Transverse colon (tissue), 4 donors: ENCODE measurements around the gene TMPRSS5. TPM values are rescaled to one million over a fixed set of nuclear protein-coding genes. Genes with fewer than 3 reads are reported as not detected.

Source experiments
- DNase-seq: peaks from one replicate; pipeline ENCODE4 v3.0.0-alpha.2; 2019
- H3K27ac ChIP-seq, 4 donors: fragments of 200-600 bp; sonication (generic); 2 replicates each; pipeline ENCODE4 v1.5.1; 2016 to 2018; ENCODE audit warnings: inconsistent platforms in 4 of 4
- H3K27me3 ChIP-seq: fragments of 200-600 bp; sonication (generic); 2 replicates; pipeline ENCODE4 v1.5.1; 2017; ENCODE audit warnings: inconsistent platforms
- H3K36me3 ChIP-seq, 4 donors: fragments of 200-600 bp; sonication (generic); 2 replicates each; pipeline ENCODE4 v1.5.1; 2017 to 2019; ENCODE audit warnings: inconsistent platforms in 4 of 4
- H3K4me1 ChIP-seq, 4 donors: fragments of 200-600 bp; sonication (generic); 2 replicates each; pipeline ENCODE4 v1.5.1; 2017 to 2020; ENCODE audit warnings: inconsistent platforms in 4 of 4
- H3K4me3 ChIP-seq, 4 donors: fragments of 200-600 bp; sonication (generic); 1 replicate in 1 of 4; 2 replicates in 3 of 4; pipeline versions ENCODE4 v1.5.1 to v1.6.1; 2017 to 2019; ENCODE audit warnings: inconsistent platforms in 4 of 4
- H3K9me3 ChIP-seq, 2 donors: fragments of 200-600 bp; sonication (generic); 2 replicates each; pipeline ENCODE4 v1.5.1; 2017 to 2019; ENCODE audit warnings: inconsistent platforms in 2 of 2
- EP300 ChIP-seq: sonication (generic); formaldehyde crosslinking; IDR thresholded peaks from one replicate; pipeline ENCODE4 v1.6.1; 2017; ENCODE audit warnings: antibody characterized with exemption, low read depth
- POLR2A ChIP-seq: fragments of 450-650 bp; IDR thresholded peaks from one replicate; pipeline ENCODE4 v1.6.1; 2016; ENCODE audit warnings: antibody characterized with exemption, mild to moderate bottlenecking, moderate library complexity
- POLR2AphosphoS5 ChIP-seq, 3 donors: sonication (generic); formaldehyde crosslinking; IDR thresholded peaks; one replicate each; pipeline ENCODE4 v1.6.1; 2016; ENCODE audit warnings: antibody characterized with exemption in 3 of 3
- WGBS, 2 donors: methylation state at CpG; one replicate each; pipeline ENCODE4 v1.1.5; 2018; ENCODE audit warnings: low coverage in 1 of 2; 5-methylcytosine and 5-hydroxymethylcytosine counted together
- in situ Hi-C, 4 donors: fragments of 200-750 bp; cut with MboI; loops; one replicate each; pipeline versions ENCODE4 v1.15.0 to v1.15.1; 2017; ENCODE audit warnings: low sequenced_read_pairs in 3 of 4, low pct_ligation_motif_present in 1 of 4, low pct_unique_long_range_greater_than_20kb in 1 of 4
- intact Hi-C: fragments of 100-400 bp; cut with DNase I; formaldehyde crosslinking; loops from one replicate; pipeline ENCODE4 v1.15.1; 2023; ENCODE audit warnings: low total_unique reads
- total RNA-seq, 4 donors: library from RNA; depleted of rRNA; stranded (reverse); fragments of >200 nt; gene quantifications; one replicate each; pipeline ENCODE4 v1.1.0, GENCODE V29; 2016
- TF ChIP-seq, protein P1 (sequence below), 5 experiments: fragments of 200-600 bp in 3 of 5; fragments of 450-650 bp in 2 of 5; sonication (generic) in 3 of 5; IDR thresholded peaks; 1 replicate in 2 of 5; 2 replicates in 3 of 5; pipeline ENCODE4 v1.5.1; 2016 to 2017; ENCODE audit warnings: antibody characterized with exemption in 5 of 5, inconsistent platforms in 3 of 5, mild to moderate bottlenecking in 2 of 5, moderate library complexity in 1 of 5

Gene TMPRSS5
- total RNA-seq, 4 donors from 2014 or later, result 0.27 to 0.79 TPM; not detected in 2

DNA sequence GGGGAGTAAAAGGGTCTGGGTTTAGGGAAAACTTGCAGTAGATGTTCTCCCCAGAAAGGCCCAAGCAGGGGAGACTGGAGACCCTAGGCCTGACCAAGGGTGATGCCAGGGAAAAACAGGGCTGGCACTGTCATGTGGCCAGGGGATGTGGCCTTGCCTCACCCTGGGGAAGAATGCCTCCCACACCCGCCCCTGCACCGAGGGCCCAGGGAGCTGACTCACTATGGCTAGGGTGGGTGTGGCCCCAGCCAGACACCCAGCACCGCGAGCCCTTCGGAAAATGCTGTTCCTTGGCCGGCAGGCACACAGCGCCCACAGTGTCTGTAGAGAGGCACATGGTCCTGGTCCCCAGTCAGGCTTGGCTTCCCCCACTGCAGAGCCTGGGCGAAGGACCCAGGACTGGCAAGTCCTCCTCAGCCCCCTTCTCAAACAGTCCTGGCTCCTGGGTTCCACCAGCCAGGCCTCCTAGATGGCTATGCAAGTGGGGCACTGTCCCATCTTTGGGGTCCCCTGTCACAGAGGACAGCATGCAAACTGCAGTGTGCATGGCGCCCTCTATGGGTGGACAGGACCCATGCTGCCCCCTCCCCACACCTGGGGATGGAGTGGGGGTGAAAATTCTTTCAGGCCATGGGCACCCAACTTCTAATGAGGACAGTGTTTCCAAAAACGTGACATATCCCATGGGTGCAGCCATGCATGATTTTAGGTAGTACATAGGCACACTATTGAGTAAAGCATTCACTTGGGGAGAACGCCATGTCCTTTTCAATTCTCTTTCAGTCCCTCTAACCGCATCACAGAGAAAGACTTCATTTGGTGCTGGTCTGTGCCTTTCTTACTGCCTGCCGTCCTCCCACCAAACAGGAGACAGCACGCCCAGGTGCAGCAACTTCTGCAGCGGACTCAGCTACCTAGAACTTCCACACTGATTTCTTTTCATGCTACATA, 15.2 kb downstream of the TMPRSS5 start:
- WGBS, 2 donors, result 64 to 90% methylated on average over 5 to 15 of the region's 15 CpGs
- peak; percentile 80 for DNase-seq
- in situ Hi-C loops, result no loop called here
- Histone ChIP-seq H3K4me3 (no peak overlapping the region), H3K9me3 (no peaks in the 10 kb centered on the region), H3K36me3 (no peaks in the 10 kb centered on the region), H3K4me1 (peaks cover 0 to 10% (median 4%) of the 10 kb centered on the region in 4 donors), H3K27ac (peak overlapping the region in 2 of 4 donors; percentile 1 to 23), H3K27me3 (no peaks in the 10 kb centered on the region)
- TF ChIP-seq, protein P1, sequence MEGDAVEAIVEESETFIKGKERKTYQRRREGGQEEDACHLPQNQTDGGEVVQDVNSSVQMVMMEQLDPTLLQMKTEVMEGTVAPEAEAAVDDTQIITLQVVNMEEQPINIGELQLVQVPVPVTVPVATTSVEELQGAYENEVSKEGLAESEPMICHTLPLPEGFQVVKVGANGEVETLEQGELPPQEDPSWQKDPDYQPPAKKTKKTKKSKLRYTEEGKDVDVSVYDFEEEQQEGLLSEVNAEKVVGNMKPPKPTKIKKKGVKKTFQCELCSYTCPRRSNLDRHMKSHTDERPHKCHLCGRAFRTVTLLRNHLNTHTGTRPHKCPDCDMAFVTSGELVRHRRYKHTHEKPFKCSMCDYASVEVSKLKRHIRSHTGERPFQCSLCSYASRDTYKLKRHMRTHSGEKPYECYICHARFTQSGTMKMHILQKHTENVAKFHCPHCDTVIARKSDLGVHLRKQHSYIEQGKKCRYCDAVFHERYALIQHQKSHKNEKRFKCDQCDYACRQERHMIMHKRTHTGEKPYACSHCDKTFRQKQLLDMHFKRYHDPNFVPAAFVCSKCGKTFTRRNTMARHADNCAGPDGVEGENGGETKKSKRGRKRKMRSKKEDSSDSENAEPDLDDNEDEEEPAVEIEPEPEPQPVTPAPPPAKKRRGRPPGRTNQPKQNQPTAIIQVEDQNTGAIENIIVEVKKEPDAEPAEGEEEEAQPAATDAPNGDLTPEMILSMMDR (IDR thresholded peaks at IDR 0.05), result peak in 1 of 5 experiments; percentile 22
- TF ChIP-seq EP300 (no peak), POLR2AphosphoS5 (IDR thresholded peaks at IDR 0.05) (no peak), POLR2A (no peak)
- intact Hi-C loops, result no loop called here

DNA sequence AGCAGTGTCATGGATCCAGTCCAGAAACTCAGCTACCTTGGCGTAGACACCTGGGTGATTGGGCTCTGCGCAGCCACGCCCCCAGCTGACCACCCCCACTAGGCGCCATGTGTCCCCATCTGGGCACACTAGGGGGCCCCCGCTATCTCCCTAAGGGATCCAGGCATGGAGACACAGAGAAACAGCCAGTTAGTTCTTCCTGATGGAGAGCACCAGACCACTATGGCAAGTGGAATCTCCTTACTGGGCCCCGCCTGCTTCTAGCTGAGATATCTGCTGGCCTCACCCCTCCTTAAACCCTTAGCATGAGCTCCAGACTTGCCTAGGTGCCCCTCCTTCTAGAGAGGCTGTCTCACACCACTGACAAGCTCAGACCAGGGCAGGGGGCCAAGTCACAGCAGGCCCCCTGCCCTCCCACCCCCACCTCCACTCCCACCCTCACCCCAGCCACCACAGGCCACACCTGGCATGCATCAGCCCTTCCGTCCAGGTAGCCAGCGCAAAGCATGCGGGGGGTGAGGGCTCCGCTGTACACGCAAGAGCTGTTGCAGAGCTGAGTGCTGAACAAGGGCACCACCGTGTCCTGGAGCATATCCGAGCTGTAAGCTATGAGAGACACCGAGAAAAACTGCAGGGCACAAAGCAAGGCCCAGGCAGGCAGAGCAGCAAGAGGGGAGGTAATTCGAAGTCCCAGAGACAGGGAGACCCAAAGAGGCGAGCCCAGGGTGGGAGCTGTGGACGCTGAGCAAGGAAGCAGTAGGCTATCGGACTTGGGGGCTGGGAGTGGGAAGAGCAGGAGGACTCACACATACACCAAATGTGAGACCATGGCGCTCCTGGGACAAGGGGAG, 16.1 kb downstream of the TMPRSS5 start:
- Histone ChIP-seq H3K4me1 (peaks cover 0 to 10% (median 4%) of the 10 kb centered on the region in 4 donors), H3K27ac (peak overlapping the region in 1 of 4 donors; percentile 16), H3K9me3 (no peaks in the 10 kb centered on the region), H3K36me3 (no peaks in the 10 kb centered on the region), H3K27me3 (no peaks in the 10 kb centered on the region), H3K4me3 (no peak overlapping the region)
- in situ Hi-C loops (no loop called here), intact Hi-C loops (no loop called here)
- TF ChIP-seq EP300, result no peak
- TF ChIP-seq, protein P1 (IDR thresholded peaks at IDR 0.05), result no peak
- TF ChIP-seq POLR2A, result no peak
- no peak for TF ChIP-seq POLR2AphosphoS5 (IDR thresholded peaks at IDR 0.05)
- WGBS, 2 donors, result 96% methylated on average over 4 to 16 of the region's 19 CpGs
- no peak for DNase-seq

DNA sequence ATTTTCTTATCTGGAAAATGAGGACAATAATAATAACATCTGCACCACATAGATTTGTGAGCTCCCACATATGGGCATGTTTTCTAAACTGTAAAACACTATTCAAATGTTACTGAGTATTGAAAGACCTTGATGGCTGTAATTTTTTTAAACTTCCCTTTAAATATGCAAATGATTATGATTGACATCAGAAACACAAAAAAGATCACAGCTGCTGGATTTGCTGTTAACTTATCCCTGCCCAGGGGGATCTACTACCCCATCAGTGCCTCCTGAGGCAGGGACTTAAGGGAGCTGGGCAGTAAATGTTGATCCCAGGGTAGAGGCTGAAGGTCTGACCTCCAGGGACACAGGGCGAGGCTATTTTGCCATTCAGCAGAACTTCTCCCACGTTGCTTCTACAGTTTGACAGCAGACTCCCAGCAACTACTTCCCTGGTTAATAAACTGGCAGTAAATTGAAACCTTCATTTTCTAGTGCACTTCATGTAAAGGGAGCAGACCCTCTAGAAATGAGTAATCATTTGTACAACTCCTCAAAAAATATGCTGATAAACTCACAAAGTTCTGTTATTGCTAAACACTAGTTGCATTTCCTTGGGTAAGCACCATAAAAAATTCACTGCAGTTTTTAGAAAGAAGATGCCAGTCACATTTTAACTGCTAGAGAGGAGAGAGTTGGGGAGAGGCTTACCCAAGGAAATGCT, 20.3 kb downstream of the TMPRSS5 start:
- H3K36me3 ChIP-seq, result no peaks in the 10 kb centered on the region
- H3K4me1 ChIP-seq, result peaks cover 0 to 25% (median 8%) of the 10 kb centered on the region in 4 donors
- intact Hi-C loops, result no loop called here
- no peak for TF ChIP-seq POLR2A
- TF ChIP-seq, protein P1 (IDR thresholded peaks at IDR 0.05), result no peak
- TF ChIP-seq POLR2AphosphoS5 (IDR thresholded peaks at IDR 0.05), result no peak
- no peak for TF ChIP-seq EP300
- in situ Hi-C loops, result no loop called here
- no peak for DNase-seq
- no peaks in the 10 kb centered on the region for H3K27me3 ChIP-seq
- no peaks in the 10 kb centered on the region for H3K9me3 ChIP-seq
- whole genome bisulfite sequencing, 2 donors, result 46% methylated on average over 2 of the region's 2 CpGs; no CpG with 5 or more reads in 1 of the 2 donors
- no peak overlapping the region for H3K27ac ChIP-seq
- no peak overlapping the region for H3K4me3 ChIP-seq
